ENCODE results near the gene KRT33A. TPM values are rescaled to one million over a fixed set of nuclear protein-coding genes. Genes with fewer than 3 reads are reported as not detected.

The KRT33A gene
- total and polyA plus RNA-seq, 2 of the 8 experiments (the other 6 are each of a cell fraction or from before 2014, with no cell fraction given): not detected

GRCh38 chr17:41340934-41341861 is 9.4 kb downstream of the KRT33A start:
- no peak for FAIRE-seq
- Histone ChIP-seq H3K56ac (replicated peaks; ENCODE audit: insufficient read length, low read depth, low read length) (no peak overlapping the region), H4K5ac (ENCODE audit: insufficient read length, low read depth, low read length) (no peak overlapping the region), H3K18ac (ENCODE audit: extremely low read depth, low read length) (no peak overlapping the region), H3K9ac (replicated peaks in 1 of 4; ENCODE audit: extremely low read depth in 1 of 4, low read depth in 3 of 4, low read length in 3 of 4) (no peak overlapping the region), H3K23ac (ENCODE audit: insufficient read length) (no peak overlapping the region), H3K4ac (replicated peaks; ENCODE audit: insufficient read length, low read depth, low read length) (no peak overlapping the region), H4K91ac (replicated peaks; ENCODE audit: insufficient read length, low read length) (no peak overlapping the region), H4K20me1 (replicated peaks in 1 of 2; ENCODE audit: control insufficient read depth in 1 of 2, insufficient read depth in 2 of 2, low read length in 2 of 2) (no peaks in the 10 kb centered on the region), H2BK20ac (ENCODE audit: low read length) (no peak overlapping the region), H3K36me3 (ENCODE audit: control insufficient read depth in 2 of 4, insufficient read depth in 4 of 4, low read length in 3 of 4) (no peaks in the 10 kb centered on the region), H2BK5ac (ENCODE audit: low read depth, low read length) (no peak overlapping the region), H3K79me2 (ENCODE audit: control insufficient read depth in 1 of 2, insufficient read depth in 2 of 2, low read length in 2 of 2) (no peaks in the 10 kb centered on the region), H2AFZ (ENCODE audit: low read length) (no peak overlapping the region), H3K27me3 (replicated peaks in 1 of 4; ENCODE audit: control insufficient read depth in 3 of 4, extremely low read depth in 1 of 4, insufficient read depth in 3 of 4, low read length in 3 of 4) (no peaks in the 10 kb centered on the region), H3K27ac (ENCODE audit: low read depth, low read length) (no peak overlapping the region), H2BK12ac (ENCODE audit: low read depth, low read length) (no peak overlapping the region), H3K9me3 (ENCODE audit: insufficient read depth in 2 of 2, low read depth in 1 of 2, low read length in 1 of 2) (peaks cover 0 to 10% of the 10 kb centered on the region in 2 experiments; a peak in 2 of 4 replicates), H3K79me1 (ENCODE audit: low read depth, low read length) (no peaks in the 10 kb centered on the region), H2BK15ac (ENCODE audit: low read length) (no peak overlapping the region), H3K23me2 (ENCODE audit: low read depth, low read length) (no peaks in the 10 kb centered on the region), H3K4me3 (ENCODE audit: extremely low read depth in 1 of 4, insufficient read depth in 2 of 4, low read depth in 3 of 4, low read length in 4 of 4) (no peak overlapping the region), H3K4me2 (ENCODE audit: insufficient read depth in 1 of 2, low read depth in 2 of 2, low read length in 2 of 2) (no peak overlapping the region), H3K4me1 (replicated peaks in 1 of 4; ENCODE audit: control insufficient read depth in 3 of 4, insufficient read depth in 4 of 4, low read length in 3 of 4) (no peaks in the 10 kb centered on the region), H3K14ac (ENCODE audit: insufficient read length) (no peak overlapping the region), H2BK120ac (replicated peaks; ENCODE audit: low read depth, low read length) (no peak overlapping the region), H2AK5ac (ENCODE audit: low read depth, low read length) (no peak overlapping the region), H4K8ac (ENCODE audit: extremely low read depth, insufficient read depth, low read length) (no peak overlapping the region)
- no peak for DNase-seq (ENCODE audit: low read depth in 1 of 2, low spot score in 2 of 2)
- WGBS, 2 experiments (ENCODE audit: extremely low coverage in 1 of 2, insufficient coverage in 1 of 2, insufficient read length in 1 of 2, insufficient replicate concordance in 2 of 2, low coverage in 1 of 2, low lambda C conversion rate in 2 of 2, missing lambda C conversion rate in 1 of 2): 88% methylated on average over 7 of the region's 7 CpGs; no CpG with 5 or more reads in 1 of the 2 experiments
- CTCF ChIA-PET (ENCODE audit: partially characterized antibody): interaction anchor here (0.6 to 2.7 kb wide), 4 partner anchors 12 to 301 kb away, joined by 3 to 8 read pairs (median 4); no protein-coding TSS in a partner anchor
- POLR2A ChIA-PET (ENCODE audit: partially characterized antibody): interaction anchor here (1.0 kb wide), 1 partner anchor 27 kb away, joined by 3 read pairs; no protein-coding TSS in a partner anchor
- TF ChIP-seq CREB1 (IDR thresholded peaks at IDR 0.05): no peak
- TF ChIP-seq HDAC2 (IDR thresholded peaks at IDR 0.05; ENCODE audit: borderline replicate concordance in 1 of 2, low read depth in 2 of 2, low read length in 2 of 2): no peak
- no peak for TF ChIP-seq CTBP2 (IDR thresholded peaks at IDR 0.05; ENCODE audit: borderline replicate concordance, insufficient read depth, insufficient read length, low read length)

All from H1 (cell line).